GM12878 (cell line): ENCODE results near the gene KIF2C. TPM values are rescaled to one million over a fixed set of nuclear protein-coding genes. Genes with fewer than 3 reads are reported as not detected.

Source experiments
- ATAC-seq: fragments of 200-7000 bp; cut with Tn5 transposase; 3 replicates; pipeline ENCODE4 v1.9.1; 2020; ENCODE audit warnings: mild to moderate bottlenecking, moderate library complexity
- BruUV-seq: library from RNA; stranded (reverse); fragments of 400-500 nt; replicated peaks from 2 replicates; lab custom pipeline; 2021; lab: Mats Ljungman, UMichigan
- CTCF ChIA-PET: fragments of 300-600 bp; sonication (Branson Sonifier 250); formaldehyde crosslinking; extraction: SDS; loops from one replicate; lab custom pipeline; 2021; ENCODE audit warnings: inconsistent platforms; lab: Yijun Ruan, JAX
- POLR2A ChIA-PET: fragments of 350-600 bp; formaldehyde crosslinking; extraction: SDS; loops from one replicate; lab custom pipeline; 2021; ENCODE audit warnings: inconsistent platforms; lab: Charles Lee
- RAD21 ChIA-PET: fragments of 300-600 bp; sonication (Branson Sonifier 250); formaldehyde crosslinking; loops from one replicate; lab custom pipeline; 2023; ENCODE audit warnings: antibody characterized with exemption; ENCODE audit not compliant: unreplicated experiment; lab: Charles Lee
- SMC1A ChIA-PET: fragments of 300-600 bp; sonication (Branson Sonifier 250); formaldehyde crosslinking; loops from one replicate; lab custom pipeline; 2023; ENCODE audit not compliant: unreplicated experiment, uncharacterized antibody; lab: Charles Lee
- DNase-seq: peaks from one replicate; pipeline ENCODE4 v3.0.0-alpha.2; 2011; ENCODE audit warnings: low read depth, low spot score
- FAIRE-seq: peaks from 3 replicates; lab custom pipeline; 2011; peaks lifted over from hg19 to GRCh38; lab: Jason Lieb, UNC
- H2AFZ ChIP-seq: 2 replicates; pipeline ENCODE4 v1.6.0; 2011; ENCODE audit warnings: low read depth, low read length, control low read depth; ENCODE audit not compliant: control insufficient read depth
- H3K27ac ChIP-seq: 2 replicates; pipeline ENCODE4 v1.5.1; 2011; ENCODE audit warnings: control low read depth; ENCODE audit not compliant: control insufficient read depth, insufficient read depth
- H3K27me3 ChIP-seq, 2 experiments: replicated peaks in 1 of 2; 2 replicates each; pipeline versions ENCODE4 v1.6.0 to v1.6.1; 2011; ENCODE audit warnings: low read length in 1 of 2; ENCODE audit not compliant: control insufficient read depth in 2 of 2, insufficient read depth in 2 of 2
- H3K36me3 ChIP-seq, 2 experiments: 2 replicates each; pipeline ENCODE4 v1.5.1; 2011; ENCODE audit warnings: low read length in 1 of 2; ENCODE audit not compliant: control insufficient read depth in 2 of 2, insufficient read depth in 2 of 2
- H3K4me1 ChIP-seq: 2 replicates; pipeline ENCODE4 v1.6.1; 2011; ENCODE audit warnings: mild to moderate bottlenecking, low read length, moderate library complexity, mixed read lengths; ENCODE audit not compliant: control insufficient read depth, insufficient read depth
- H3K4me2 ChIP-seq: 2 replicates; pipeline ENCODE4 v1.6.0; 2011; ENCODE audit warnings: control low read depth; ENCODE audit not compliant: control insufficient read depth, insufficient read depth
- H3K4me3 ChIP-seq: fragments of 200-600 bp; sonication (generic); 2 replicates; pipeline ENCODE4 v1.5.1; 2016
- H3K79me2 ChIP-seq: 2 replicates; pipeline ENCODE4 v1.6.0; 2011; ENCODE audit warnings: low read length; ENCODE audit not compliant: control insufficient read depth, insufficient read depth
- H3K9ac ChIP-seq: 2 replicates; pipeline ENCODE4 v1.8.0; 2011; ENCODE audit warnings: low read length, control low read depth, mixed read lengths; ENCODE audit not compliant: control insufficient read depth, insufficient read depth
- H3K9me3 ChIP-seq: replicated peaks from 3 replicates; pipeline ENCODE4 v1.5.1; 2011; ENCODE audit warnings: mild to moderate bottlenecking, low read length; ENCODE audit not compliant: control insufficient read depth, insufficient read depth
- H4K20me1 ChIP-seq: 2 replicates; pipeline ENCODE4 v1.6.0; 2011; ENCODE audit not compliant: control insufficient read depth, insufficient read depth
- BHLHE40 ChIP-seq, 2 experiments: fragments of 450-650 bp in 1 of 2; IDR thresholded peaks; 2 replicates each; pipeline ENCODE4 v1.6.1; 2011 to 2017; ENCODE audit warnings: low read depth in 2 of 2, borderline replicate concordance in 1 of 2, improper control_type of control experiment in 1 of 2, low read length in 1 of 2, mild to moderate bottlenecking in 1 of 2
- BMI1 ChIP-seq: fragments of 450-650 bp; IDR thresholded peaks from 2 replicates; pipeline ENCODE4 v1.6.1; 2016; ENCODE audit warnings: mild to moderate bottlenecking, moderate library complexity, borderline replicate concordance
- CBX3 ChIP-seq: fragments of 200-600 bp; sonication (generic); IDR thresholded peaks from 2 replicates; pipeline ENCODE4 v1.6.1; 2016; ENCODE audit warnings: low read depth, borderline replicate concordance
- CHD1 ChIP-seq: IDR thresholded peaks from 2 replicates; pipeline ENCODE4 v1.6.1; 2012; ENCODE audit warnings: low read depth, low read length, improper control_type of control experiment
- CREB1 ChIP-seq: IDR thresholded peaks from 2 replicates; pipeline ENCODE4 v1.6.1; 2012; ENCODE audit warnings: low read depth, mild to moderate bottlenecking, inconsistent platforms
- CREM ChIP-seq: IDR thresholded peaks from 2 replicates; pipeline ENCODE4 v1.6.1; 2014; ENCODE audit warnings: antibody characterized with exemption, low read depth
- ESRRA ChIP-seq: IDR thresholded peaks from 2 replicates; pipeline ENCODE4 v1.6.1; 2012; ENCODE audit warnings: mild to moderate bottlenecking, low read length, improper control_type of control experiment
- JUND ChIP-seq: IDR thresholded peaks from 2 replicates; pipeline ENCODE4 v1.6.1; 2012; ENCODE audit warnings: low read depth, mild to moderate bottlenecking, low read length, improper control_type of control experiment, moderate library complexity
- NR2C1 ChIP-seq: fragments of 450-650 bp; IDR thresholded peaks from 2 replicates; pipeline ENCODE4 v1.6.1; 2017; ENCODE audit warnings: antibody characterized with exemption, mild to moderate bottlenecking, moderate library complexity
- POLR2A ChIP-seq: IDR thresholded peaks from 2 replicates; pipeline ENCODE4 v1.6.1; 2011; ENCODE audit warnings: low read depth, mild to moderate bottlenecking, low read length
- RB1 ChIP-seq: fragments of 450-650 bp; formaldehyde crosslinking; IDR thresholded peaks from 2 replicates; pipeline ENCODE4 v1.6.1; 2017; ENCODE audit warnings: mild to moderate bottlenecking, borderline replicate concordance
- RBBP5 ChIP-seq: fragments of 200-600 bp; sonication (generic); conservative IDR thresholded peaks from 2 replicates; pipeline ENCODE4 v1.6.1; 2016
- SPI1 ChIP-seq: IDR thresholded peaks from 2 replicates; pipeline ENCODE4 v1.6.1; 2011; ENCODE audit warnings: low read depth, mild to moderate bottlenecking, low read length, moderate library complexity, borderline replicate concordance; ENCODE audit not compliant: insufficient read depth
- STAT3 ChIP-seq: IDR thresholded peaks from 2 replicates; pipeline ENCODE4 v1.6.1; 2011; ENCODE audit warnings: low read depth, low read length, improper control_type of control experiment
- YBX1 ChIP-seq: fragments of 450-650 bp; IDR thresholded peaks from 2 replicates; pipeline ENCODE4 v1.6.1; 2016; ENCODE audit warnings: antibody characterized with exemption
- ZNF217 ChIP-seq: fragments of 450-650 bp; IDR thresholded peaks from 2 replicates; pipeline ENCODE4 v1.6.1; 2017; ENCODE audit warnings: antibody characterized with exemption, mild to moderate bottlenecking
- WGBS: methylation state at CpG from one replicate; pipeline ENCODE4 v1.1.6; 2016; ENCODE audit warnings: low lambda C conversion rate; ENCODE audit not compliant: insufficient replicate concordance, insufficient coverage; ENCODE audit errors: missing lambda C conversion rate; 5-methylcytosine and 5-hydroxymethylcytosine counted together
- in situ Hi-C: fragments of 300-500 bp; cut with MboI; formaldehyde crosslinking; loops from 9 replicates; pipeline ENCODE4 v1.14.3; 2018; ENCODE audit warnings: mixed read lengths
- intact Hi-C: fragments of 100-400 bp; cut with micrococcal nuclease; formaldehyde crosslinking; loops from one replicate; pipeline ENCODE4 v1.14.2; 2022; ENCODE audit not compliant: unreplicated experiment
- polyA plus RNA-seq, 11 experiments: library from polyadenylated mRNA; depleted of rRNA in 4 of 11; unstranded in 6 of 11; stranded (reverse) in 5 of 11; fragments of >200 nt; fragmentation: Nextera tagmentation in 4 of 11; fragmentation: Illumina TruSeq in 1 of 11; extraction: Ambion mirVana in 4 of 11; extraction: Trizol in 1 of 11; gene quantifications; 1 replicate in 1 of 11; 2 replicates in 10 of 11; pipeline versions ENCODE4 v1.2.1 to v1.2.3, GENCODE V29; 2011 to 2016; ENCODE audit warnings: inconsistent platforms in 2 of 11, missing spikeins in 2 of 11, low read depth in 1 of 11
- total RNA-seq, 4 experiments: library from RNA; depleted of rRNA in 3 of 4; stranded (reverse); fragments of >200 nt in 3 of 4; fragmentation: Illumina TruSeq in 1 of 4; extraction: Trizol in 1 of 4; gene quantifications; 2 replicates each; pipeline versions ENCODE4 v1.2.1 to v1.2.3, GENCODE V29; 2013 to 2021
- TF ChIP-seq, protein P1 (sequence below): IDR thresholded peaks from 2 replicates; pipeline ENCODE4 v1.6.1; 2011; ENCODE audit warnings: low read depth, mild to moderate bottlenecking, low read length, moderate library complexity, borderline replicate concordance; ENCODE audit errors: extremely low read depth
- TF ChIP-seq, protein P2 (sequence below): fragments of 450-650 bp; IDR thresholded peaks from 2 replicates; pipeline ENCODE4 v1.6.1; 2017; ENCODE audit warnings: mild to moderate bottlenecking, moderate library complexity
- TF ChIP-seq, protein P3 (sequence below): IDR thresholded peaks from 2 replicates; pipeline ENCODE4 v1.6.1; 2012; ENCODE audit warnings: low read depth, low read length, improper control_type of control experiment

Gene KIF2C
- total and polyA plus RNA-seq, 10 of the 15 experiments (the other 5 are each of a cell fraction or from before 2014, with no cell fraction given), result 42.3 to 104 (median 83.8) TPM

DNA sequence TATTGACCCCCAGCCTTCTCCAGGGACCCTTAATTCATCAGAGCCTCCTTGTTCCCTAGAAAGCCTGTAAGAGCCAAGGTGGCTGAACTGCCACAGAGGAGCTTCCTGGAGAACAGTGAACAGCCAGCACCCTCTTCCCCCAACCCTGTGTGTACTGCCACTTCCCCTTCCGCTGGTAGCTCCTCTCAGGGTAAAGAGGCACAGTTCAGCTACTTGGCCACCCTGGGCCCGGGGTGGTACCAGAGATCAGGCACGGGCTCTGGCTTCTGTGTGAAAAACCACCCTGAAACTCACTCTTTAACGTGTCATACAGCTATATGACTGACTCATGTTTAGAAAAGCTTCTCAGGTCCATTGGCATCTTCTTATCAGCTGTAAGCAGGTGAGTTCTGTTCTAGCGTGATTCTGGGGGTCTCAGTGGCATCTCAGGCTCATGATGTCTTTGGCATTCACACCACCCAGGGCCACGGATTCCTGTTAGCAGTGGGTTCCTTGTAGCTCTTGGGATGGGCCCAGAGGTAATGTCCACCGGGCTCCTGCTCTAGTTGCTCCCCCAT, 42.8 kb upstream of the KIF2C start:
- peaks cover 51% of the 10 kb centered on the region for H3K4me1 ChIP-seq
- H2AFZ ChIP-seq, result peak overlapping the region; percentile 31
- no peak overlapping the region for H3K4me3 ChIP-seq
- H3K9ac ChIP-seq, result no peak overlapping the region; the same call in 1 of the 2 replicates
- RAD21 ChIA-PET, result interaction anchor here (0.8 to 2.1 kb wide), 11 partner anchors 12 to 87 kb away, joined by 3 to 9 read pairs (median 3); partner anchors contain the start of genes ARMH1 and TMEM53
- no peak for FAIRE-seq
- SMC1A ChIA-PET, result interaction anchor here (0.7 to 8.8 kb wide), 10 partner anchors 9 to 34 kb away, joined by 3 to 76 read pairs (median 6); partner anchors contain the start of genes ARMH1, RNU5D-1 and TMEM53
- intact Hi-C loops (no loop called here), in situ Hi-C loops (no loop called here)
- CTCF ChIA-PET, result interaction anchor here (0.6 to 5.3 kb wide), 21 partner anchors 10 to 752 kb away, joined by 3 to 30 read pairs (median 4); partner anchors contain the start of gene RNU5D-1
- POLR2A ChIA-PET, result interaction anchor here (0.8 to 3.5 kb wide), 8 partner anchors 10 to 112 kb away, joined by 3 to 12 read pairs (median 4); partner anchors contain the start of genes ARMH1, BTBD19 and TMEM53
- H3K36me3 ChIP-seq, result no peaks in the 10 kb centered on the region
- H3K27me3 ChIP-seq, result no peaks in the 10 kb centered on the region
- H3K27ac ChIP-seq, result peak overlapping the region; percentile 45
- DNase-seq, result no peak
- 10% methylated on average over 7 of the region's 7 CpGs for WGBS
- BruUV-seq, result no TSS peak
- H3K4me2 ChIP-seq, result peak overlapping the region; percentile 21; the same call in 1 of the 2 replicates
- ATAC-seq, result peak; percentile 74
- no peaks in the 10 kb centered on the region for H4K20me1 ChIP-seq
- no peaks in the 10 kb centered on the region for H3K79me2 ChIP-seq
- H3K9me3 ChIP-seq, result no peaks in the 10 kb centered on the region
- TF ChIP-seq NR2C1, result no peak
- TF ChIP-seq CHD1, result no peak
- peak; percentile 14; the same call in 1 of the 2 replicates for TF ChIP-seq CREM
- no peak for TF ChIP-seq ZNF217
- TF ChIP-seq YBX1, result no peak
- no peak for TF ChIP-seq BMI1
- TF ChIP-seq CBX3, result no peak
- peak in 1 of 2 experiments; percentile 33; a peak in 1 of 4 replicates for TF ChIP-seq BHLHE40 (IDR thresholded peaks at IDR 0.05; ENCODE audit: borderline replicate concordance in 1 of 2, low read depth in 2 of 2, low read length in 1 of 2)
- no peak for TF ChIP-seq JUND
- TF ChIP-seq, protein P1, sequence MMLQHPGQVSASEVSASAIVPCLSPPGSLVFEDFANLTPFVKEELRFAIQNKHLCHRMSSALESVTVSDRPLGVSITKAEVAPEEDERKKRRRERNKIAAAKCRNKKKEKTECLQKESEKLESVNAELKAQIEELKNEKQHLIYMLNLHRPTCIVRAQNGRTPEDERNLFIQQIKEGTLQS, result no peak
- TF ChIP-seq CREB1, result no peak
- TF ChIP-seq POLR2A, result 0 out of 2 replicates have a peak, but pooled peaks have one; percentile 24
- TF ChIP-seq RB1, result no peak
- no peak for TF ChIP-seq ESRRA
- no peak for TF ChIP-seq STAT3
- TF ChIP-seq SPI1, result peak; percentile 69
- TF ChIP-seq RBBP5, result no peak
- TF ChIP-seq, protein P2, sequence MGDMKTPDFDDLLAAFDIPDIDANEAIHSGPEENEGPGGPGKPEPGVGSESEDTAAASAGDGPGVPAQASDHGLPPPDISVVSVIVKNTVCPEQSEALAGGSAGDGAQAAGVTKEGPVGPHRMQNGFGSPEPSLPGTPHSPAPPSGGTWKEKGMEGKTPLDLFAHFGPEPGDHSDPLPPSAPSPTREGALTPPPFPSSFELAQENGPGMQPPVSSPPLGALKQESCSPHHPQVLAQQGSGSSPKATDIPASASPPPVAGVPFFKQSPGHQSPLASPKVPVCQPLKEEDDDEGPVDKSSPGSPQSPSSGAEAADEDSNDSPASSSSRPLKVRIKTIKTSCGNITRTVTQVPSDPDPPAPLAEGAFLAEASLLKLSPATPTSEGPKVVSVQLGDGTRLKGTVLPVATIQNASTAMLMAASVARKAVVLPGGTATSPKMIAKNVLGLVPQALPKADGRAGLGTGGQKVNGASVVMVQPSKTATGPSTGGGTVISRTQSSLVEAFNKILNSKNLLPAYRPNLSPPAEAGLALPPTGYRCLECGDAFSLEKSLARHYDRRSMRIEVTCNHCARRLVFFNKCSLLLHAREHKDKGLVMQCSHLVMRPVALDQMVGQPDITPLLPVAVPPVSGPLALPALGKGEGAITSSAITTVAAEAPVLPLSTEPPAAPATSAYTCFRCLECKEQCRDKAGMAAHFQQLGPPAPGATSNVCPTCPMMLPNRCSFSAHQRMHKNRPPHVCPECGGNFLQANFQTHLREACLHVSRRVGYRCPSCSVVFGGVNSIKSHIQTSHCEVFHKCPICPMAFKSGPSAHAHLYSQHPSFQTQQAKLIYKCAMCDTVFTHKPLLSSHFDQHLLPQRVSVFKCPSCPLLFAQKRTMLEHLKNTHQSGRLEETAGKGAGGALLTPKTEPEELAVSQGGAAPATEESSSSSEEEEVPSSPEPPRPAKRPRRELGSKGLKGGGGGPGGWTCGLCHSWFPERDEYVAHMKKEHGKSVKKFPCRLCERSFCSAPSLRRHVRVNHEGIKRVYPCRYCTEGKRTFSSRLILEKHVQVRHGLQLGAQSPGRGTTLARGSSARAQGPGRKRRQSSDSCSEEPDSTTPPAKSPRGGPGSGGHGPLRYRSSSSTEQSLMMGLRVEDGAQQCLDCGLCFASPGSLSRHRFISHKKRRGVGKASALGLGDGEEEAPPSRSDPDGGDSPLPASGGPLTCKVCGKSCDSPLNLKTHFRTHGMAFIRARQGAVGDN, result no peak
- TF ChIP-seq, protein P3, sequence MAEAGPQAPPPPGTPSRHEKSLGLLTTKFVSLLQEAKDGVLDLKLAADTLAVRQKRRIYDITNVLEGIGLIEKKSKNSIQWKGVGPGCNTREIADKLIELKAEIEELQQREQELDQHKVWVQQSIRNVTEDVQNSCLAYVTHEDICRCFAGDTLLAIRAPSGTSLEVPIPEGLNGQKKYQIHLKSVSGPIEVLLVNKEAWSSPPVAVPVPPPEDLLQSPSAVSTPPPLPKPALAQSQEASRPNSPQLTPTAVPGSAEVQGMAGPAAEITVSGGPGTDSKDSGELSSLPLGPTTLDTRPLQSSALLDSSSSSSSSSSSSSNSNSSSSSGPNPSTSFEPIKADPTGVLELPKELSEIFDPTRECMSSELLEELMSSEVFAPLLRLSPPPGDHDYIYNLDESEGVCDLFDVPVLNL, result no peak
